Measurements from ENCODE around the gene SLIT3.

SLIT3 gene

DNA sequence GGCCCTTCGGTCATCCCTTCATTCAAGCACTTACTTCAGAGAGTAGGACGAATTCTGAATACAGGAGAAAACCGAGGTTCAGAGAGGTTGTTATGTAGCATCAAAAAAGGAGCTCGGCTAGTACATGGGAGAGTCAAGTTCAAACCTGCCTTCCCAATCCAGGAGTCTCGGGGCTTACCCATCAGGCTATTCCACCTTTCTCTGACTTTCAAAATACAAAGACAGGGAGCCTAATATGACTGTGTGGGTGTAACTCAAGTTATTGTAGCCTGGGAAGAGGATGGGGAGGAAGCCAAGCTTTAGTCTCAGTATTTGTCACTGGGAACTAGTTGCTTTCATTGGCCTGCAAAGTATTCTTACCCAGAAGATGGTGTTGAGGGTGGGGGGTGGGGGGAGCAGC is 447.0 kb downstream of the SLIT3 start:
- Histone ChIP-seq H3K9ac (ENCODE audit: low read depth, low read length) (no peak overlapping the region), H3K4me3 (ENCODE audit: low read length) (no peak overlapping the region), H3K9me3 (ENCODE audit: insufficient read depth, low read depth, low read length) (no peaks in the 10 kb centered on the region), H3K4me1 (ENCODE audit: insufficient read depth, low read length) (no peaks in the 10 kb centered on the region), H3K36me3 (ENCODE audit: insufficient read depth, low read depth, low read length) (no peaks in the 10 kb centered on the region), H3K27ac (ENCODE audit: low read length) (no peak overlapping the region), H3K27me3 (ENCODE audit: insufficient read depth, low read length) (no peaks in the 10 kb centered on the region)

DNA sequence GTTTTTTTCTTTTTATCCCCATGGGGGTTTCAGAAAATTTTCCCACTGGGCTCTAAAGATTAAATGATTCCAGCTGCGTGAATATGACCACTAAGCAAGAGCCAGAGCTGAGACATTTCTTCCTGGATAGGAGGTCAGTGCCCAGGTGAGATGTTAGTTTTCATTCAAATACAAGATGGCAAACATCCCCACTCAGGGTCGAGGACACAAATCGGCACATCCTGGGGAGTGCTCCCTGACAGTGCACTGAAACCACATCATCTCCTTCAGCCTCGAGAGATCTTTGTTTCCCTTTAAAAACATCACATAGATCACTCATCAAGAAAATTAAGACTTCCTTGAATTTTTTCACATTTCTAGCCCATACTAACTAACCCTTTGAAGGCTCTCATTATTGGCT is 448.6 kb downstream of the SLIT3 start:
- Histone ChIP-seq H3K27ac (ENCODE audit: low read length) (no peak overlapping the region), H3K36me3 (ENCODE audit: insufficient read depth, low read depth, low read length) (no peaks in the 10 kb centered on the region), H3K4me3 (ENCODE audit: low read length) (no peak overlapping the region), H3K27me3 (ENCODE audit: insufficient read depth, low read length) (no peaks in the 10 kb centered on the region), H3K9ac (ENCODE audit: low read depth, low read length) (no peak overlapping the region), H3K9me3 (ENCODE audit: insufficient read depth, low read depth, low read length) (no peaks in the 10 kb centered on the region), H3K4me1 (ENCODE audit: insufficient read depth, low read length) (no peaks in the 10 kb centered on the region)

GRCh38 chr5:168851902-168852321 is 449.0 kb downstream of the SLIT3 start:
- H3K27ac ChIP-seq (ENCODE audit: low read length) = no peak overlapping the region
- H3K4me1 ChIP-seq (ENCODE audit: insufficient read depth, low read length) = no peaks in the 10 kb centered on the region

DNA sequence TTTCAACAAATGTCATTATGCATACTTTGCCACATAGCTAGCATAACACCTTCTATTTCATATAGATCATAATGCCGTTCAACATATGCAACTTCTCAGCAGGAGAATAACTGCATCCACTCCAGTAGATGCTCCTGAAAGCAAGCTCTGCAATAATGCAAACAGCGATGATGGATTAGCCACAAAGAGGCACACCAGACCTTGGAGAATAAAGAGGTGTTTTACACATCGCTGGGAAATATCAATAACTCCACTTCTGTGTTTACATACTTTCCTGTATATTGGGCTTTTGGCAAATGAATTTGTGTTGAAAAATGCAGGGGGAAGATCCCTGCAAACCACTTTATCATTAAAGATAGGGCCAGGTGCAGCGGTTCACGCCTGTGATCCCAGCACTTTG is 450.3 kb downstream of the SLIT3 start:
- Histone ChIP-seq H3K9ac (ENCODE audit: low read depth, low read length) (no peak overlapping the region), H3K27me3 (ENCODE audit: insufficient read depth, low read length) (no peaks in the 10 kb centered on the region), H3K36me3 (ENCODE audit: insufficient read depth, low read depth, low read length) (no peaks in the 10 kb centered on the region), H3K9me3 (ENCODE audit: insufficient read depth, low read depth, low read length) (no peaks in the 10 kb centered on the region), H3K4me1 (ENCODE audit: insufficient read depth, low read length) (no peaks in the 10 kb centered on the region), H3K27ac (ENCODE audit: low read length) (no peak overlapping the region), H3K4me3 (ENCODE audit: low read length) (no peak overlapping the region)

More at GRCh38 chr5:168851902-168852321, 449.0 kb downstream of the SLIT3 start:
- Histone ChIP-seq H3K36me3 (ENCODE audit: insufficient read depth, low read depth, low read length) (no peaks in the 10 kb centered on the region), H3K9me3 (ENCODE audit: insufficient read depth, low read depth, low read length) (no peaks in the 10 kb centered on the region), H3K4me3 (ENCODE audit: low read length) (no peak overlapping the region), H3K9ac (ENCODE audit: low read depth, low read length) (no peak overlapping the region), H3K27me3 (ENCODE audit: insufficient read depth, low read length) (no peaks in the 10 kb centered on the region)

DNA sequence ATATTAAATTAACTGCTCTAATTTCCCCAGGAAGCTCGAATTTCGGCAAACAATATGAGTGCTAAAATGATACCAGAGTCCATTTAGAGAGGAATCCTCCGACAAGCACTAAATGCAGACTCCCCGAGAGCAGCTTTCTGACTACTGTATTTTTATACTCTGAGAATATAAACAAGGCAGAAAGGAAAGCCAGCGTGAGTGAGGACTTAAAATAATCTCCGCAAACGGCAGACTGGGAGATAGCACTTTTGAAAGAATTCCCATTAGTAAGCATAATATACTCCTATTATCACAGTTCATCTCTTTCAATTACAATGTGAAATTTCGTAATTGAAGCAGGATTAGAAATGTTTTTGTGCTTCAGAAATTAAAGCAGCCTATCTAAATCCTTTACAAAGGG is 452.4 kb downstream of the SLIT3 start:
- Histone ChIP-seq H3K36me3 (ENCODE audit: insufficient read depth, low read depth, low read length) (no peaks in the 10 kb centered on the region), H3K9ac (ENCODE audit: low read depth, low read length) (no peak overlapping the region), H3K4me3 (ENCODE audit: low read length) (no peak overlapping the region), H3K27me3 (ENCODE audit: insufficient read depth, low read length) (peaks cover 5% of the 10 kb centered on the region; the same call in 1 of the 2 replicates), H3K27ac (ENCODE audit: low read length) (no peak overlapping the region), H3K9me3 (ENCODE audit: insufficient read depth, low read depth, low read length) (no peaks in the 10 kb centered on the region), H3K4me1 (ENCODE audit: insufficient read depth, low read length) (no peaks in the 10 kb centered on the region)

GRCh38 chr5:168847511-168848073 is 453.3 kb downstream of the SLIT3 start:
- Histone ChIP-seq H3K36me3 (ENCODE audit: insufficient read depth, low read depth, low read length) (no peaks in the 10 kb centered on the region), H3K9ac (ENCODE audit: low read depth, low read length) (no peak overlapping the region), H3K27me3 (ENCODE audit: insufficient read depth, low read length) (peaks cover 14% of the 10 kb centered on the region), H3K4me3 (ENCODE audit: low read length) (no peak overlapping the region), H3K4me1 (ENCODE audit: insufficient read depth, low read length) (no peaks in the 10 kb centered on the region), H3K9me3 (ENCODE audit: insufficient read depth, low read depth, low read length) (no peaks in the 10 kb centered on the region), H3K27ac (ENCODE audit: low read length) (no peak overlapping the region)

GRCh38 chr5:168844922-168845296 is 456.0 kb downstream of the SLIT3 start:
- Histone ChIP-seq H3K4me3 (ENCODE audit: low read length) (no peak overlapping the region), H3K27ac (ENCODE audit: low read length) (no peak overlapping the region), H3K9me3 (ENCODE audit: insufficient read depth, low read depth, low read length) (no peaks in the 10 kb centered on the region), H3K4me1 (ENCODE audit: insufficient read depth, low read length) (no peaks in the 10 kb centered on the region), H3K9ac (ENCODE audit: low read depth, low read length) (no peak overlapping the region), H3K36me3 (ENCODE audit: insufficient read depth, low read depth, low read length) (no peaks in the 10 kb centered on the region), H3K27me3 (ENCODE audit: insufficient read depth, low read length) (peaks cover 26% of the 10 kb centered on the region)

DNA sequence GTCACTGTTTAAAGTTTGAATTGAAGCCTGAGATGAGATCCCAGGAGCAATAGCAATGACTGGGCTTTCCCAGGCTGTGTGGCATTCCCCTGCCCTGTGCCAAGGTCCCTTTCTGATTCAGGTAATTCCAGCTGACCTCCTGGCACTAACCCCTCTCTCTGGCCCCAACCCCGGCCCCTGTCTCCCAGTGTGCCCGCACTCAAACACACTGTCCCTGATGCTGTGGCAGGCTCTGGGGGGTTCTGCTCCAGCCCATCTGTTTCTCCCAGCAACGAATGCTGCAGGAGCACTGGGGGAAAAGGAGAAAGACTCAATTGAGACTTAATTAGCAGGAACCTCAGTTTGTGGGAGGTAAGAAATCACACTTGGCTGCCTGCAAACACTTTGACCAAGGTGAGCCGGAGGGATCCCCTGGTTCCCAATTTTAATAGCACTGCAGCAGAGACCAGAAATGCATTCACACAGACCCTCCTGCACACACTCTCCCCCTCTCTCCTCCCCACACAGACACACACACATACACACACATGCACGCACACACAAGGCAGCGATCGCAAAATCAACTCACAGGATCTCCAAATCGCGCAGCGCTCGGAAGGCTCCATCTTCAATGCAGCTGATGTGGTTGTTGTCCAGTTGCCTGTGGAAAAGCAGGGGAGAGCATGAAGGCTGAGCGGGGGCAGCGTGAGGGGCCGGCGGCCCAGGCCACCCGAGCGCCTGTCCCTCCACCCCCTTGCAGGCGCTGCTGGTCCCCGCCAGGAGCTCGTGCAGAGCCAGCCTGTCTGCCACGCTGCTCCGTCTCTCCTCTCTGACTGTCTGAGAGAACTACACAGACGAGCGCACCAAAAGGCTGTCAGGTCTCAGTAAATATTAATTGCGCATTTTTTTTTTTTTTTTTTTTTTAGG is 456.7 kb downstream of the SLIT3 start:
- Histone ChIP-seq H3K4me1 (ENCODE audit: insufficient read depth, low read length) (no peaks in the 10 kb centered on the region), H3K4me3 (ENCODE audit: low read length) (no peak overlapping the region), H3K9me3 (ENCODE audit: insufficient read depth, low read depth, low read length) (no peaks in the 10 kb centered on the region), H3K36me3 (ENCODE audit: insufficient read depth, low read depth, low read length) (no peaks in the 10 kb centered on the region), H3K27me3 (ENCODE audit: insufficient read depth, low read length) (peaks cover 26% of the 10 kb centered on the region), H3K27ac (ENCODE audit: low read length) (no peak overlapping the region), H3K9ac (ENCODE audit: low read depth, low read length) (no peak overlapping the region)

DNA sequence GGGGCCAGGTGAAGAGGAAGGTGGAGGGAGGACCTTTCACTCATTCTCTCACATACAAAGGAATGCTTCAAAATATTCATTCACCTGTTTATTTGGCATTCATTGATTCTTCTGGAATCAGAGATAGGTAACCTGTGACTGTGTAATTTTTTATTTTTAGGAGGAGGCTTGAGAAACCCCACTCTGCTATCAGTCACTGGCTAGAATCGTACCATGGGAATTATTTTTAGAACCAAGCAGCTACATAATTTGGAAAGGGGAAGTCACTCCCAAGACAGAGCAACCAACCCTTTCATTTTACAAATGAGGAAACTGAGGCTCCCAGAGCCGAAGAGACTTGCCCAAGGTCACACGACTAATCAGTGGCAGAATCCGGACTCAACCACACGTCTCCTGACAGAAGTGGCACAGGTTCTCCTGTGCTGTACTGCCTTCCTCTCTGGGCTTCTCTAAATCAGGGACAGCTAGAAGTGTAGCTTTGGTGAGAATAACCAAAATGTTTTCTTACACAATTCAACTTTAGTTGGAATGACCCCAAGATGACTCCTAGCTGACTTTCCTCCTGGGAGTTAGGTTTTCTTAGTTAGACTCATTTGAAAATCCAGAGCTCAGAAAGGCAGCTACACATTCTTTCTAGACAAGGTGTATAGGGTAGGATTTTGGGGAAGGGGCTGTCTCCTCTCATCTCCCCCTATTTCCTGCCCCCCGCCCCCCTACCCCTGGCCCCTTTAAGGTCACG is 457.5 kb downstream of the SLIT3 start:
- Histone ChIP-seq H3K9me3 (ENCODE audit: insufficient read depth, low read depth, low read length) (no peaks in the 10 kb centered on the region), H3K27ac (ENCODE audit: low read length) (no peak overlapping the region), H3K4me1 (ENCODE audit: insufficient read depth, low read length) (no peaks in the 10 kb centered on the region), H3K27me3 (ENCODE audit: insufficient read depth, low read length) (peaks cover 32% of the 10 kb centered on the region), H3K4me3 (ENCODE audit: low read length) (no peak overlapping the region), H3K9ac (ENCODE audit: low read depth, low read length) (no peak overlapping the region), H3K36me3 (ENCODE audit: insufficient read depth, low read depth, low read length) (no peaks in the 10 kb centered on the region)

- Histone ChIP-seq H3K27ac (ENCODE audit: low read length) (no peak overlapping the region), H3K36me3 (ENCODE audit: insufficient read depth, low read depth, low read length) (no peaks in the 10 kb centered on the region), H3K4me3 (ENCODE audit: low read length) (no peak overlapping the region), H3K27me3 (ENCODE audit: insufficient read depth, low read length) (peaks cover 40% of the 10 kb centered on the region), H3K9ac (ENCODE audit: low read depth, low read length) (no peak overlapping the region), H3K9me3 (ENCODE audit: insufficient read depth, low read depth, low read length) (no peaks in the 10 kb centered on the region), H3K4me1 (ENCODE audit: insufficient read depth, low read length) (no peaks in the 10 kb centered on the region)
These were observed 458.3 kb downstream of the SLIT3 start for GRCh38 chr5:168842571-168843205.

GRCh38 chr5:168837852-168838251 is 463.1 kb downstream of the SLIT3 start:
- Histone ChIP-seq H3K9me3 (ENCODE audit: insufficient read depth, low read depth, low read length) (no peaks in the 10 kb centered on the region), H3K4me3 (ENCODE audit: low read length) (no peak overlapping the region), H3K27me3 (ENCODE audit: insufficient read depth, low read length) (peaks cover 70% of the 10 kb centered on the region), H3K27ac (ENCODE audit: low read length) (no peak overlapping the region), H3K9ac (ENCODE audit: low read depth, low read length) (no peak overlapping the region), H3K4me1 (ENCODE audit: insufficient read depth, low read length) (peaks cover 10% of the 10 kb centered on the region), H3K36me3 (ENCODE audit: insufficient read depth, low read depth, low read length) (no peaks in the 10 kb centered on the region)

Data from iPS-20b (cell line).